ENCODE measurements around the gene CSNK1G3. TPM values are rescaled to one million over a fixed set of nuclear protein-coding genes. Genes with fewer than 3 reads are reported as not detected.
A peak's percentile ranks its signal among the peaks of the same experiment; 100 is the strongest.

CSNK1G3 gene
- polyA plus RNA-seq, 1 donor (not counting 4 experiments of a cell fraction or from before 2014, with no cell fraction given): 34.0 TPM

DNA sequence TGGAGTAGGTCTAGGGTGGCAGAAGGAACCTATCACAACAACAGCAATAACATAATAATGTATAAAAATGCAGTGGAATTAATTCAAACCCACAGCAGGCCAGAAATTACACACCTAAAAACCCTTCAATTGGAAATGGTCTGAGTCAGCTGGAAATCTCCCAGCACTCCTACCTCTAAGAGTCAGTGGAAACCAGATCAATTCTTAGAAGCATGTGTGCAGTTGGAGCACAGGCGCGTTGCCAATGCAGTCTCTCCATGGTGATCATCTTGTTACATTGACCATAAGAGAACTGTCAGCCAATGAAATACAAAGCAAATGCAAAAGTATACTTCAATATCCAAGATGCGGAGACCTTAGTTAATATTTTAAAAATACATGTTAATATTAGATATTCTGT, 15.1 kb upstream of the CSNK1G3 start:
- no peaks in the 10 kb centered on the region for H3K9me1 ChIP-seq (ENCODE audit: control insufficient read depth, extremely low read depth, insufficient read depth, low read length)
- FAIRE-seq (peak; percentile 73), DNase-seq (ENCODE audit: low read depth, low spot score) (no peak)
- dilution Hi-C loops (cut with MboI; ENCODE audit: extremely low pct_ligation_motif_present, low sequenced_read_pairs): no loop called here
- H2AFZ ChIP-seq (ENCODE audit: control insufficient read depth, low read length): no peak overlapping the region
- no peak overlapping the region for H3K4me3 ChIP-seq (ENCODE audit: control insufficient read depth in 2 of 3, extremely low read depth in 1 of 3, insufficient read depth in 2 of 3, low read depth in 1 of 3, low read length in 3 of 3)
- H3K9me3 ChIP-seq (ENCODE audit: control insufficient read depth, low read depth, low read length): no peaks in the 10 kb centered on the region
- H3K9ac ChIP-seq (ENCODE audit: control insufficient read depth, extremely low read depth, insufficient read depth, low read length): no peak overlapping the region
- H3K4me1 ChIP-seq (ENCODE audit: control insufficient read depth, extremely low read depth, insufficient read depth, low read length): peaks cover 15% of the 10 kb centered on the region
- no peaks in the 10 kb centered on the region for H3K79me2 ChIP-seq (ENCODE audit: control insufficient read depth, insufficient read depth, low read length)
- no peaks in the 10 kb centered on the region for H4K20me1 ChIP-seq (ENCODE audit: control insufficient read depth, extremely low read depth, insufficient read depth, low read length)
- H3K27me3 ChIP-seq (ENCODE audit: control insufficient read depth, extremely low read depth, insufficient read depth, low read length): no peaks in the 10 kb centered on the region
- no peaks in the 10 kb centered on the region for H3K36me3 ChIP-seq (ENCODE audit: control insufficient read depth in 2 of 2, extremely low read depth in 1 of 2, insufficient read depth in 2 of 2, low read length in 2 of 2)
- TF ChIP-seq, protein P1, sequence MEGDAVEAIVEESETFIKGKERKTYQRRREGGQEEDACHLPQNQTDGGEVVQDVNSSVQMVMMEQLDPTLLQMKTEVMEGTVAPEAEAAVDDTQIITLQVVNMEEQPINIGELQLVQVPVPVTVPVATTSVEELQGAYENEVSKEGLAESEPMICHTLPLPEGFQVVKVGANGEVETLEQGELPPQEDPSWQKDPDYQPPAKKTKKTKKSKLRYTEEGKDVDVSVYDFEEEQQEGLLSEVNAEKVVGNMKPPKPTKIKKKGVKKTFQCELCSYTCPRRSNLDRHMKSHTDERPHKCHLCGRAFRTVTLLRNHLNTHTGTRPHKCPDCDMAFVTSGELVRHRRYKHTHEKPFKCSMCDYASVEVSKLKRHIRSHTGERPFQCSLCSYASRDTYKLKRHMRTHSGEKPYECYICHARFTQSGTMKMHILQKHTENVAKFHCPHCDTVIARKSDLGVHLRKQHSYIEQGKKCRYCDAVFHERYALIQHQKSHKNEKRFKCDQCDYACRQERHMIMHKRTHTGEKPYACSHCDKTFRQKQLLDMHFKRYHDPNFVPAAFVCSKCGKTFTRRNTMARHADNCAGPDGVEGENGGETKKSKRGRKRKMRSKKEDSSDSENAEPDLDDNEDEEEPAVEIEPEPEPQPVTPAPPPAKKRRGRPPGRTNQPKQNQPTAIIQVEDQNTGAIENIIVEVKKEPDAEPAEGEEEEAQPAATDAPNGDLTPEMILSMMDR (optimal IDR thresholded peaks at IDR 0.05 in 1 of 3, IDR thresholded peaks at IDR 0.05 in 1 of 3, conservative IDR thresholded peaks at IDR 0.05 in 1 of 3; ENCODE audit: extremely low read depth in 1 of 3, insufficient read depth in 2 of 3, low read length in 3 of 3): no peak
- no peak for TF ChIP-seq EZH2 (IDR thresholded peaks at IDR 0.05; ENCODE audit: low read length)
- H3K4me2 ChIP-seq (ENCODE audit: control insufficient read depth, extremely low read depth, insufficient read depth, low read depth, low read length): no peak overlapping the region
- no peak overlapping the region for H3K27ac ChIP-seq (ENCODE audit: control insufficient read depth, insufficient read depth, low read length)

DNA sequence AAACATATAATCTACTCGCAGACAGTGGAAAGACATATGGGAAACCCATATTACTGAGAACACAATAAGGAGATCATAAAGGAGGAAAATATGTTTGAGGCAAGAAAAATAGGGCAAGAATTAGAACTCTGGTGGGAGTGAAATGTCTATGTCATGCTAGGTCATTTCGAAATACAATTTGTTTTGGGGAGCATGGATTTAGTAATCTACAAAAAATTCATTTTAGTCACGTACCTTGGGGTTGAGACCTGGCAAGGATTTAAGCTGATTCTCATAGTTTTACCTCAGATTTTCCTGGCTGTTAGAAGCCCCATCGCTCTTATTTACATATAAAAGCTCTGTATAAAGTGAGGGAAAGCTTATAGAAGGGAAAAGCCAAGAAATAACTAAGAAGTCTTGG, 11.5 kb upstream of the CSNK1G3 start:
- no peaks in the 10 kb centered on the region for H3K27me3 ChIP-seq (ENCODE audit: control insufficient read depth, extremely low read depth, insufficient read depth, low read length)
- no peaks in the 10 kb centered on the region for H3K79me2 ChIP-seq (ENCODE audit: control insufficient read depth, insufficient read depth, low read length)
- H3K27ac ChIP-seq (ENCODE audit: control insufficient read depth, insufficient read depth, low read length): no peak overlapping the region
- TF ChIP-seq, protein P1 (optimal IDR thresholded peaks at IDR 0.05 in 1 of 3, IDR thresholded peaks at IDR 0.05 in 1 of 3, conservative IDR thresholded peaks at IDR 0.05 in 1 of 3; ENCODE audit: extremely low read depth in 1 of 3, insufficient read depth in 2 of 3, low read length in 3 of 3): no peak
- TF ChIP-seq EZH2 (IDR thresholded peaks at IDR 0.05; ENCODE audit: low read length): no peak
- no peaks in the 10 kb centered on the region for H3K9me3 ChIP-seq (ENCODE audit: control insufficient read depth, low read depth, low read length)
- FAIRE-seq: no peak
- no peaks in the 10 kb centered on the region for H4K20me1 ChIP-seq (ENCODE audit: control insufficient read depth, extremely low read depth, insufficient read depth, low read length)
- dilution Hi-C loops (cut with MboI; ENCODE audit: extremely low pct_ligation_motif_present, low sequenced_read_pairs): no loop called here
- no peak for DNase-seq (ENCODE audit: low read depth, low spot score)
- no peak overlapping the region for H3K9ac ChIP-seq (ENCODE audit: control insufficient read depth, extremely low read depth, insufficient read depth, low read length)
- H3K9me1 ChIP-seq (ENCODE audit: control insufficient read depth, extremely low read depth, insufficient read depth, low read length): no peaks in the 10 kb centered on the region
- no peaks in the 10 kb centered on the region for H3K36me3 ChIP-seq (ENCODE audit: control insufficient read depth in 2 of 2, extremely low read depth in 1 of 2, insufficient read depth in 2 of 2, low read length in 2 of 2)
- H2AFZ ChIP-seq (ENCODE audit: control insufficient read depth, low read length): no peak overlapping the region
- H3K4me3 ChIP-seq (ENCODE audit: control insufficient read depth in 2 of 3, extremely low read depth in 1 of 3, insufficient read depth in 2 of 3, low read depth in 1 of 3, low read length in 3 of 3): no peak overlapping the region
- H3K4me1 ChIP-seq (ENCODE audit: control insufficient read depth, extremely low read depth, insufficient read depth, low read length): peaks cover 19% of the 10 kb centered on the region
- no peak overlapping the region for H3K4me2 ChIP-seq (ENCODE audit: control insufficient read depth, extremely low read depth, insufficient read depth, low read depth, low read length)

All from keratinocyte (primary cell).